ENCODE results near the gene BPIFB1. TPM values are rescaled to one million over a fixed set of nuclear protein-coding genes. Genes with fewer than 3 reads are reported as not detected.

The BPIFB1 gene
- total RNA-seq, 4 donors from 2014 or later, result not detected

DNA sequence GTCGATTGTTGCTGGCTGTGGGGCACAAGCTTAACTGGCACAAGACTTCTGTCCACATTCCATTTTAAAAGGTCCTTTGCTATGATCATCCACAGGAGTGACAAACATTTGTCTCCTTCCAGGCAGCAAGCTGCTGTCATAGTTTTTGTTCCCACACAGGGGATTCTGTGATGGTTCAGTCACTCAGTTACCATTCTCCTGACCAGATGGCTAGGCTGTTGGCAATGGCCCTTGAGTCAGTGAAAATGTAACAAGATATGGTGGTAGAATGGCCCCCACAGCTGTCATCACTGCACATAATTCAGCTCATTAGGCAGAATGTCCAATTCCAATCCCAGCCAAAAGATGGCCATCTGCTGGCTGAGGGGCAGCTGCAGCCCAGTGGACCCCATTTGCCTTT lies 33.6 kb upstream of the BPIFB1 start:
- H3K4me3 ChIP-seq, result no peak overlapping the region
- H3K4me1 ChIP-seq, result no peaks in the 10 kb centered on the region
- WGBS, result 100% methylated on average over 1 of the region's 1 CpG
- no peaks in the 10 kb centered on the region for H3K9me3 ChIP-seq
- H3K27me3 ChIP-seq, result no peaks in the 10 kb centered on the region
- H3K27ac ChIP-seq, result no peak overlapping the region
- H3K36me3 ChIP-seq, result no peaks in the 10 kb centered on the region
- DNase-seq (ENCODE audit: low spot score in 2 of 2), result no peak
- TF ChIP-seq, protein P1, sequence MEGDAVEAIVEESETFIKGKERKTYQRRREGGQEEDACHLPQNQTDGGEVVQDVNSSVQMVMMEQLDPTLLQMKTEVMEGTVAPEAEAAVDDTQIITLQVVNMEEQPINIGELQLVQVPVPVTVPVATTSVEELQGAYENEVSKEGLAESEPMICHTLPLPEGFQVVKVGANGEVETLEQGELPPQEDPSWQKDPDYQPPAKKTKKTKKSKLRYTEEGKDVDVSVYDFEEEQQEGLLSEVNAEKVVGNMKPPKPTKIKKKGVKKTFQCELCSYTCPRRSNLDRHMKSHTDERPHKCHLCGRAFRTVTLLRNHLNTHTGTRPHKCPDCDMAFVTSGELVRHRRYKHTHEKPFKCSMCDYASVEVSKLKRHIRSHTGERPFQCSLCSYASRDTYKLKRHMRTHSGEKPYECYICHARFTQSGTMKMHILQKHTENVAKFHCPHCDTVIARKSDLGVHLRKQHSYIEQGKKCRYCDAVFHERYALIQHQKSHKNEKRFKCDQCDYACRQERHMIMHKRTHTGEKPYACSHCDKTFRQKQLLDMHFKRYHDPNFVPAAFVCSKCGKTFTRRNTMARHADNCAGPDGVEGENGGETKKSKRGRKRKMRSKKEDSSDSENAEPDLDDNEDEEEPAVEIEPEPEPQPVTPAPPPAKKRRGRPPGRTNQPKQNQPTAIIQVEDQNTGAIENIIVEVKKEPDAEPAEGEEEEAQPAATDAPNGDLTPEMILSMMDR (IDR thresholded peaks at IDR 0.05), result no peak
- TF ChIP-seq POLR2A (IDR thresholded peaks at IDR 0.05), result no peak
- no peak for TF ChIP-seq EP300 (IDR thresholded peaks at IDR 0.05)
- no peak for TF ChIP-seq POLR2AphosphoS5 (IDR thresholded peaks at IDR 0.05)

DNA sequence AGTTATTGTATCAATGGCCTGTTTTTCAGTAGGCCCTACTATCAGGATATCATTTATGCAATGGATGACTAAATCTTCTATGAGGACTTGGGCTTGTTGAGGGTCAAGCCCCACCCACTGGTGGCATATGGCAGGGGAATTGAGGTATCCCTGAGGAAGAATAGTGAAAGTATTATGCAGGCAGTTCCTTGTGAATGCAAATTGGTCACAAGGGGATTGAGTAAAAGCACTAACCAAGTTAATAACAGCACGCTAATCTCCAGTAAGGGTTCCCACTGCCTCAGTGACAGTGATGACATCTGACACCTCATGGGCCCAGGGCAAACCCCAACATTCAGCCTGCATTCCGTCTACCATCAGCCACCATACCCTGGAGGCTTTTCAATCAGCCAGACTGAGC lies 32.3 kb upstream of the BPIFB1 start:
- no peaks in the 10 kb centered on the region for H3K36me3 ChIP-seq
- no peaks in the 10 kb centered on the region for H3K27me3 ChIP-seq
- H3K27ac ChIP-seq, result no peak overlapping the region
- no peak overlapping the region for H3K4me3 ChIP-seq
- no peak for DNase-seq (ENCODE audit: low spot score in 2 of 2)
- no peaks in the 10 kb centered on the region for H3K4me1 ChIP-seq
- TF ChIP-seq EP300 (IDR thresholded peaks at IDR 0.05), result no peak
- no peak for TF ChIP-seq POLR2AphosphoS5 (IDR thresholded peaks at IDR 0.05)
- no peak for TF ChIP-seq POLR2A (IDR thresholded peaks at IDR 0.05)
- TF ChIP-seq, protein P1 (IDR thresholded peaks at IDR 0.05), result no peak
- 27% methylated on average over 2 of the region's 2 CpGs for whole genome bisulfite sequencing
- H3K9me3 ChIP-seq, result no peaks in the 10 kb centered on the region

DNA sequence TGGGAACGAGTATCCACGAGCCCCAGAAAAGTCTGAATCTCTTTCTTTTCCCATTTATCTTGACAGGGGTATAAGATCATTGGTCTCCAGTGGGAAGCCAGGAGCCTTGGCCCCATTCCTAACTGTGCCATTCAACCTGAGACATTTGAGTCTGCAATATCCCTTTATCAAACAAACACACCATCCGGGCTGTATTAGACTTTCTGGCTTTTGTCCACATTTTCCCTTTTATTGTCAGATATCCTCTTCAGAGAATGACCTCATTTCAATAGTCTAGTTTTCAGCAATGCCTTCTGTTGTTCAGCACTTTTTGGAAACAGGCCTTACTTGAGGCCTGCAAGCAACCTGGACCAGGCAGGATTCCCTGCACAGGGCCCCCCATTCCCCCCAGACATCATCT lies 31.5 kb upstream of the BPIFB1 start:
- TF ChIP-seq POLR2AphosphoS5 (IDR thresholded peaks at IDR 0.05) (no peak), EP300 (IDR thresholded peaks at IDR 0.05) (no peak), POLR2A (IDR thresholded peaks at IDR 0.05) (no peak)
- TF ChIP-seq, protein P1 (IDR thresholded peaks at IDR 0.05), result no peak
- no peaks in the 10 kb centered on the region for H3K36me3 ChIP-seq
- DNase-seq (ENCODE audit: low spot score in 2 of 2), result no peak
- H3K4me3 ChIP-seq, result no peak overlapping the region
- 58% methylated on average over 3 of the region's 3 CpGs for WGBS
- no peak overlapping the region for H3K27ac ChIP-seq
- H3K27me3 ChIP-seq, result no peaks in the 10 kb centered on the region
- H3K4me1 ChIP-seq, result no peaks in the 10 kb centered on the region
- H3K9me3 ChIP-seq, result no peaks in the 10 kb centered on the region

DNA sequence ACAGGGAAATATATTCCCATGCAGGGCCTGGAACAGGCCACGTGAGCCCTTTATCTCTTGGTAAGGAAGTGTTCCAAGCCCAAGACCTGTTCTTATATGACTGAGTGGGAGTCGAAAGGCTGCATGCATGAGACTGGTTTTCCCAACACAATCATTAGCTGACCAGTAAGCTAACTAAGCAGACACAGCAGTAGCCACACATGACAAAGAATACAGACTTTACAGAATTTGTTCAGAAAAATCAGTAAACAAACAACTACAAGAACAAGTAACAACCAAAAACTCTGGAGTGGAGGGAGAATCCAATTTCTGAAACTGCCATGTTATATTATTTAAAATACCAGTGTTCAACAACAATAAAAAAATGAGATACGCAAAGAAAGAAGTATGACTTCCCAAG lies 30.6 kb upstream of the BPIFB1 start:
- no peak for DNase-seq (ENCODE audit: low spot score in 2 of 2)
- no peak for TF ChIP-seq POLR2AphosphoS5 (IDR thresholded peaks at IDR 0.05)
- TF ChIP-seq, protein P1 (IDR thresholded peaks at IDR 0.05), result no peak
- TF ChIP-seq POLR2A (IDR thresholded peaks at IDR 0.05), result no peak
- no peak for TF ChIP-seq EP300 (IDR thresholded peaks at IDR 0.05)
- WGBS, result 79% methylated on average over 3 of the region's 3 CpGs
- no peaks in the 10 kb centered on the region for H3K4me1 ChIP-seq
- no peaks in the 10 kb centered on the region for H3K9me3 ChIP-seq
- no peak overlapping the region for H3K4me3 ChIP-seq
- no peaks in the 10 kb centered on the region for H3K36me3 ChIP-seq
- H3K27me3 ChIP-seq, result no peaks in the 10 kb centered on the region
- H3K27ac ChIP-seq, result no peak overlapping the region

DNA sequence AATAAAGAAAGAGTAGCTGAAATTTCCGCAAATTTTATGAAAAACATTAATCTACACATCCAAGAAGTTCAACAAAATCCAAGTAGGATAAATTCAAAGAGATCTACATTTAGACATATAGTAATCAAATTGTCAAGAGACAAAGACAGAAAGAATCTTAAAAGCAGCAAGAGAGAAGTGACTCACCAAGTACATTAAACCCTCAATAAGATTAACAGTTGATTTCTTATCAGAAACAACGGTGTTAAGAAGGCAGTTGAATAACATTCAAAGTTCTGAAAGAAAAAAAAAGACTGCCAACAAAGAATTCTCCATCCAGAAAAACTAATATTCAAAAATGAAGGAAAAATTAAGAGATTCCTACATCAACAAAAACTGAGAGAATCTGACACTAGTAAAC lies 28.0 kb upstream of the BPIFB1 start:
- TF ChIP-seq POLR2A (IDR thresholded peaks at IDR 0.05) (no peak), POLR2AphosphoS5 (IDR thresholded peaks at IDR 0.05) (no peak), EP300 (IDR thresholded peaks at IDR 0.05) (no peak)
- TF ChIP-seq, protein P1 (IDR thresholded peaks at IDR 0.05), result no peak
- DNase-seq (ENCODE audit: low spot score in 2 of 2), result no peak
- 66% methylated on average over 2 of the region's 2 CpGs for WGBS
- Histone ChIP-seq H3K9me3 (no peaks in the 10 kb centered on the region), H3K4me1 (no peaks in the 10 kb centered on the region), H3K36me3 (no peaks in the 10 kb centered on the region), H3K27ac (no peak overlapping the region), H3K4me3 (no peak overlapping the region), H3K27me3 (peaks cover 10% of the 10 kb centered on the region)

Measured in suprapubic skin (tissue), 4 donors.